Thyroid gland (tissue), 4 donors: ENCODE data around the gene PREX1.

Experiments
- POLR2A ChIP-seq, 2 donors: fragments of 450-650 bp; IDR thresholded peaks; one replicate each; pipeline ENCODE4 v1.6.1; 2017; ENCODE audit warnings: antibody characterized with exemption in 2 of 2, mild to moderate bottlenecking in 2 of 2, moderate library complexity in 1 of 2
- TF ChIP-seq, protein P1 (sequence below), 6 experiments: fragments of 200-600 bp in 3 of 6; fragments of 450-650 bp in 3 of 6; sonication (generic) in 3 of 6; IDR thresholded peaks; one replicate each; pipeline ENCODE4 v1.5.1; 2016 to 2019; ENCODE audit warnings: antibody characterized with exemption in 6 of 6, mild to moderate bottlenecking in 2 of 6, inconsistent platforms in 1 of 6, moderate library complexity in 1 of 6

- TF ChIP-seq, protein P1, sequence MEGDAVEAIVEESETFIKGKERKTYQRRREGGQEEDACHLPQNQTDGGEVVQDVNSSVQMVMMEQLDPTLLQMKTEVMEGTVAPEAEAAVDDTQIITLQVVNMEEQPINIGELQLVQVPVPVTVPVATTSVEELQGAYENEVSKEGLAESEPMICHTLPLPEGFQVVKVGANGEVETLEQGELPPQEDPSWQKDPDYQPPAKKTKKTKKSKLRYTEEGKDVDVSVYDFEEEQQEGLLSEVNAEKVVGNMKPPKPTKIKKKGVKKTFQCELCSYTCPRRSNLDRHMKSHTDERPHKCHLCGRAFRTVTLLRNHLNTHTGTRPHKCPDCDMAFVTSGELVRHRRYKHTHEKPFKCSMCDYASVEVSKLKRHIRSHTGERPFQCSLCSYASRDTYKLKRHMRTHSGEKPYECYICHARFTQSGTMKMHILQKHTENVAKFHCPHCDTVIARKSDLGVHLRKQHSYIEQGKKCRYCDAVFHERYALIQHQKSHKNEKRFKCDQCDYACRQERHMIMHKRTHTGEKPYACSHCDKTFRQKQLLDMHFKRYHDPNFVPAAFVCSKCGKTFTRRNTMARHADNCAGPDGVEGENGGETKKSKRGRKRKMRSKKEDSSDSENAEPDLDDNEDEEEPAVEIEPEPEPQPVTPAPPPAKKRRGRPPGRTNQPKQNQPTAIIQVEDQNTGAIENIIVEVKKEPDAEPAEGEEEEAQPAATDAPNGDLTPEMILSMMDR (IDR thresholded peaks at IDR 0.05) = no peak
- no peak for TF ChIP-seq POLR2A (IDR thresholded peaks at IDR 0.05)
Observed at GRCh38 chr20:48733296-48733790, 94.5 kb downstream of the PREX1 start.
